Gastrocnemius medialis (tissue), 4 donors: ENCODE results near the gene LIN54. TPM values are rescaled to one million over a fixed set of nuclear protein-coding genes. Genes with fewer than 3 reads are reported as not detected.

Source experiments
- ATAC-seq, 2 donors: fragments of 150-250 bp; one replicate each; pipeline ENCODE4 v1.9.1; 2016
- DNase-seq, 2 donors: peaks; one replicate each; pipeline ENCODE4 v3.0.0-alpha.2; 2019
- H3K27ac ChIP-seq, 4 donors: fragments of 200-600 bp; sonication (generic); 1 replicate in 1 of 4; 2 replicates in 3 of 4; pipeline ENCODE4 v1.5.1; 2016 to 2018; ENCODE audit warnings: mild to moderate bottlenecking in 2 of 4, moderate library complexity in 1 of 4
- H3K27me3 ChIP-seq, 3 donors: fragments of 200-600 bp; sonication (generic) in 2 of 3; 1 replicate in 1 of 3; 2 replicates in 2 of 3; pipeline versions ENCODE4 v1.5.1 to v1.6.0; 2016 to 2019; ENCODE audit warnings: mild to moderate bottlenecking in 1 of 3, moderate library complexity in 1 of 3
- H3K36me3 ChIP-seq, 2 donors: fragments of 200-600 bp; sonication (generic) in 1 of 2; one replicate each; pipeline ENCODE4 v1.5.1; 2017 to 2018
- H3K4me1 ChIP-seq, 2 donors: fragments of 200-600 bp; sonication (generic) in 1 of 2; one replicate each; pipeline ENCODE4 v1.5.1; 2016 to 2017; ENCODE audit warnings: mild to moderate bottlenecking in 2 of 2
- H3K4me3 ChIP-seq, 4 donors: fragments of 200-600 bp; sonication (generic) in 3 of 4; 1 replicate in 1 of 4; 2 replicates in 3 of 4; pipeline ENCODE4 v1.5.1; 2016 to 2019; ENCODE audit warnings: mild to moderate bottlenecking in 2 of 4
- H3K9me3 ChIP-seq, 3 donors: fragments of 200-600 bp; sonication (generic) in 2 of 3; 1 replicate in 1 of 3; 2 replicates in 2 of 3; pipeline ENCODE4 v1.5.1; 2016 to 2019
- CTCF ChIP-seq, 5 experiments: fragments of 450-650 bp in 3 of 5; fragments of 200-600 bp in 2 of 5; sonication (generic) in 2 of 5; IDR thresholded peaks in 4 of 5; conservative IDR thresholded peaks in 1 of 5; 1 replicate in 4 of 5; 2 replicates in 1 of 5; pipeline ENCODE4 v1.5.1; 2016 to 2019; ENCODE audit warnings: antibody characterized with exemption in 5 of 5, mild to moderate bottlenecking in 3 of 5, moderate library complexity in 3 of 5
- POLR2A ChIP-seq, 2 donors: fragments of 450-650 bp; IDR thresholded peaks; one replicate each; pipeline ENCODE4 v1.6.1; 2017; ENCODE audit warnings: antibody characterized with exemption in 2 of 2, mild to moderate bottlenecking in 2 of 2, moderate library complexity in 2 of 2
- in situ Hi-C, 4 donors: fragments of 200-750 bp; cut with MboI; loops; one replicate each; pipeline versions ENCODE4 v1.15.0 to v1.8.0; 2017; ENCODE audit warnings: low sequenced_read_pairs in 4 of 4
- intact Hi-C: fragments of 100-400 bp; cut with DNase I; formaldehyde crosslinking; loops from one replicate; pipeline ENCODE4 v1.15.1; 2023; ENCODE audit warnings: low total_unique reads
- total RNA-seq, 4 donors: library from RNA; depleted of rRNA; stranded (reverse); fragments of >200 nt; gene quantifications; one replicate each; pipeline versions ENCODE4 v1.1.0 to v1.2.3, GENCODE V29; 2016

The LIN54 gene
- total RNA-seq, 4 donors from 2014 or later: 12.0 to 25.0 (median 14.5) TPM

GRCh38 chr4:82890901-82891706 is 119.5 kb downstream of the LIN54 start, which contains the start of gene SEC31A:
Gene SEC31A, minus strand, starts transcription at chr4:82891153. Its CDS starts 9,217 bp downstream, at chr4:82881936.
- Histone ChIP-seq H3K9me3 (no peaks in the 10 kb centered on the region), H3K4me3 (peak within 1 kb of the TSS; percentile 85 to 96 (median 88)), H3K36me3 (peaks cover 0 to 27% of the 10 kb centered on the region in 2 donors), H3K27ac (peak within 1 kb of the TSS; percentile 96 to 97 (median 96)), H3K4me1 (peaks cover 32 to 34% of the 10 kb centered on the region in 2 donors), H3K27me3 (no peaks in the 10 kb centered on the region)
- ATAC-seq: peak; percentile 93 to 95
- TF ChIP-seq POLR2A (IDR thresholded peaks at IDR 0.05) (peak; percentile 93), CTCF (IDR thresholded peaks at IDR 0.05 in 4 of 5, conservative IDR thresholded peaks at IDR 0.05 in 1 of 5) (peak in 1 of 5 experiments; percentile 22)
- peak; percentile 92 to 94 for DNase-seq
- in situ Hi-C loops (loop anchor here (10.0 to 25.0 kb wide), 4 partner anchors 144 to 571 kb away; partner anchors contain the start of genes HELQ (in 2 of the 4), MRPS18C (in 2 of the 4), COPS4 (in 1 of the 4) and ENOPH1 (in 1 of the 4)), intact Hi-C loops (loop anchor here (1.0 to 10.0 kb wide), 7 partner anchors 9 to 564 kb away; partner anchors contain the start of genes COPS4, ENOPH1, HELQ and HNRNPDL)

GRCh38 chr4:82890528-82890900 is 120.1 kb downstream of the LIN54 start:
- peak overlapping the region; percentile 85 to 96 (median 88) for H3K4me3 ChIP-seq
- H3K9me3 ChIP-seq: no peaks in the 10 kb centered on the region
- DNase-seq (no peak), ATAC-seq (peak; percentile 40 to 42)
- H3K4me1 ChIP-seq: peaks cover 38 to 40% of the 10 kb centered on the region in 2 donors
- no peaks in the 10 kb centered on the region for H3K27me3 ChIP-seq
- in situ Hi-C loops: loop anchor here (10.0 to 25.0 kb wide), 4 partner anchors 144 to 572 kb away; partner anchors contain the start of genes HELQ (in 2 of the 4), MRPS18C (in 2 of the 4), COPS4 (in 1 of the 4) and ENOPH1 (in 1 of the 4)
- peak overlapping the region; percentile 96 to 97 (median 96) for H3K27ac ChIP-seq
- intact Hi-C loops: loop anchor here (1.0 to 10.0 kb wide), 6 partner anchors 58 to 564 kb away; partner anchors contain the start of genes COPS4, ENOPH1, HELQ and HNRNPDL
- TF ChIP-seq POLR2A (IDR thresholded peaks at IDR 0.05) (no peak), CTCF (IDR thresholded peaks at IDR 0.05 in 4 of 5, conservative IDR thresholded peaks at IDR 0.05 in 1 of 5) (no peak)
- H3K36me3 ChIP-seq: peaks cover 0 to 22% of the 10 kb centered on the region in 2 donors

GRCh38 chr4:82889287-82889686 is 121.3 kb downstream of the LIN54 start:
- in situ Hi-C loops: loop anchor here in 2 of 4 donors (10.0 to 25.0 kb wide), 4 partner anchors 126 to 573 kb away; partner anchors contain the start of genes HELQ (in 2 of the 2), MRPS18C (in 2 of the 2), COPS4 (in 1 of the 2) and ENOPH1 (in 1 of the 2)
- H3K4me3 ChIP-seq: peak overlapping the region; percentile 85 to 96 (median 88)
- H3K36me3 ChIP-seq: peaks cover 0 to 10% of the 10 kb centered on the region in 2 donors
- ATAC-seq (no peak), DNase-seq (no peak)
- intact Hi-C loops: no loop called here
- no peaks in the 10 kb centered on the region for H3K27me3 ChIP-seq
- H3K9me3 ChIP-seq: no peaks in the 10 kb centered on the region
- no peak for TF ChIP-seq POLR2A (IDR thresholded peaks at IDR 0.05)
- TF ChIP-seq CTCF (IDR thresholded peaks at IDR 0.05 in 4 of 5, conservative IDR thresholded peaks at IDR 0.05 in 1 of 5): no peak
- peaks cover 46 to 47% of the 10 kb centered on the region in 2 donors for H3K4me1 ChIP-seq
- peak overlapping the region; percentile 96 to 97 (median 96) for H3K27ac ChIP-seq

- in situ Hi-C loops: loop anchor here in 2 of 4 donors (10.0 to 25.0 kb wide), 4 partner anchors 128 to 576 kb away; partner anchors contain the start of genes HELQ (in 2 of the 2), MRPS18C (in 2 of the 2), COPS4 (in 1 of the 2) and ENOPH1 (in 1 of the 2)
- no peak for DNase-seq
- no peak for ATAC-seq
- TF ChIP-seq CTCF (IDR thresholded peaks at IDR 0.05 in 4 of 5, conservative IDR thresholded peaks at IDR 0.05 in 1 of 5): no peak
- intact Hi-C loops: no loop called here
- Histone ChIP-seq H3K4me1 (peaks cover 39 to 40% of the 10 kb centered on the region in 2 donors), H3K27ac (peak overlapping the region; percentile 2 to 39 (median 14)), H3K9me3 (no peaks in the 10 kb centered on the region), H3K27me3 (no peaks in the 10 kb centered on the region), H3K36me3 (peaks cover 0 to 5% of the 10 kb centered on the region in 2 donors), H3K4me3 (no peak overlapping the region)
Measured at GRCh38 chr4:82886147-82886942, 124.3 kb downstream of the LIN54 start.
